Smooth muscle cell (in vitro differentiated cells): Measurements from ENCODE around the gene ENTPD6. TPM values are rescaled to one million over a fixed set of nuclear protein-coding genes. Genes with fewer than 3 reads are reported as not detected.

Experiments
- DNase-seq: peaks from one replicate; lab custom pipeline; 2025; ENCODE audit not compliant: unreplicated experiment; lab: John Stamatoyannopoulos, UW
- H2AFZ ChIP-seq: fragments of 200-600 bp; sonication (generic); 2 replicates; pipeline ENCODE4 v1.6.0; 2016; ENCODE audit warnings: antibody characterized with exemption, low read depth, mild to moderate bottlenecking
- H3F3A ChIP-seq: fragments of 200-600 bp; sonication (generic); 2 replicates; pipeline ENCODE4 v1.6.0; 2017; ENCODE audit warnings: antibody characterized with exemption, low read depth
- H3K27ac ChIP-seq: fragments of 200-600 bp; sonication (generic); 2 replicates; pipeline ENCODE4 v1.5.1; 2016; ENCODE audit warnings: low read depth, mild to moderate bottlenecking
- H3K27me3 ChIP-seq: fragments of 200-600 bp; sonication (generic); 2 replicates; pipeline ENCODE4 v1.6.1; 2016; ENCODE audit warnings: low read depth, mild to moderate bottlenecking
- H3K36me3 ChIP-seq: fragments of 200-600 bp; sonication (generic); 2 replicates; pipeline ENCODE4 v1.5.1; 2016; ENCODE audit warnings: low read depth
- H3K4me1 ChIP-seq: fragments of 200-600 bp; sonication (generic); 2 replicates; pipeline ENCODE4 v1.5.1; 2016; ENCODE audit warnings: low read depth
- H3K4me2 ChIP-seq: fragments of 200-600 bp; sonication (generic); 2 replicates; pipeline ENCODE4 v1.6.0; 2016; ENCODE audit warnings: mild to moderate bottlenecking
- H3K4me3 ChIP-seq: fragments of 200-600 bp; sonication (generic); 2 replicates; pipeline ENCODE4 v1.5.1; 2016; ENCODE audit warnings: mild to moderate bottlenecking
- H3K79me2 ChIP-seq: fragments of 200-600 bp; sonication (generic); 2 replicates; pipeline ENCODE4 v1.6.0; 2016; ENCODE audit warnings: low read depth, mild to moderate bottlenecking
- H3K9ac ChIP-seq: fragments of 200-600 bp; sonication (generic); 2 replicates; pipeline ENCODE4 v1.6.0; 2016; ENCODE audit warnings: low read depth
- H3K9me3 ChIP-seq: fragments of 200-600 bp; sonication (generic); replicated peaks from 2 replicates; pipeline ENCODE4 v1.5.1; 2016; ENCODE audit warnings: low read depth
- H4K20me1 ChIP-seq: fragments of 200-600 bp; sonication (generic); 2 replicates; pipeline ENCODE4 v1.6.0; 2016; ENCODE audit warnings: low read depth
- WGBS: methylation state at CpG from one replicate; pipeline ENCODE4 v1.1.7; 2016; ENCODE audit warnings: low lambda C conversion rate; 5-methylcytosine and 5-hydroxymethylcytosine counted together
- polyA plus RNA-seq: library from polyadenylated mRNA; unstranded; fragments of >200 nt; fragmentation: Nextera tagmentation; extraction: Ambion mirVana; gene quantifications from 2 replicates; pipeline ENCODE4 v1.2.1, GENCODE V29; 2016
- total RNA-seq: library from RNA; depleted of rRNA; stranded (reverse); fragments of >200 nt; gene quantifications from 2 replicates; pipeline ENCODE4 v1.2.3, GENCODE V29; 2014
- TF ChIP-seq, protein P1 (sequence below): fragments of 200-600 bp; sonication (generic); IDR thresholded peaks from 2 replicates; pipeline ENCODE4 v1.5.1; 2017; ENCODE audit warnings: borderline replicate concordance, mild to moderate bottlenecking, antibody characterized with exemption; ENCODE audit not compliant: insufficient read depth, poor library complexity, severe bottlenecking

Gene ENTPD6
- total and polyA plus RNA-seq, 2 experiments from 2014 or later, result 12.6 to 19.9 TPM

DNA sequence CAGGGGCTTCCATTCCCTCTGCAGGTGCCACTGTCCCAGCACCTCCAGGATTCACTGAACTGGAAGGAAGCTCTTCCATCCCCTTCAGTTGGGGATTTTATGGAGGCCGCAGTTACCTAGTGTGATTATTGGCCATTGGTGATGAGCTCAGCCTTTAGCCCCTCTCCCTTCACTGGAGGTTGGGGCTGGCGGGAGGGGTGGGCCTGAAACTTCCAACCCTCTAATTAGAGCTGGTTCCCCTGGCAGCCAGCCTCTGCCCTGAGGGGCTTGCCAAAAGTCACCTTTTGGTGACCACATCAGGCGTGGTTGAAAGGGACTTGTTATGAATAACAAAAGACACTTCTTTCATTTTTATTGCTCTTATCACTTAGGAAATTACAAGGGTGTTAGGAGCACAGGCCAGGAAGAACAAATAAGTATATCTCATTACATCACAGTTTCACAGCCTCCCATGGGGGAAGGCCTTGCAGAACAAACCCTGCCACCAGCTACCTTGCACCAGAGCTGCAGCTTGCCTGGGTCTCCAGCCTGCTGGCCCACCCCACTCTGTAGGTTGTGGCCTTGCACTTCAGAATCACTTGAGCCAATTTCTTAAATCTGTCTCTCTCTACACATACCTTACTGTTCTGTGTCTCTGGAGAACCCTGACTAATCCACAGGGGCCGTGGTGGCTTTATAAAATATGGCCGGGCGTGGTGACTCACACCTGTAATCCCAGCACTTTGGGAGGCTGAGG is 57.3 kb downstream of the ENTPD6 start:
- Histone ChIP-seq H3K4me1 (peaks cover 49% of the 10 kb centered on the region), H3K27ac (no peak overlapping the region), H3K79me2 (peaks cover 63% of the 10 kb centered on the region), H3K9ac (no peak overlapping the region), H3K4me3 (no peak overlapping the region), H2AFZ (no peak overlapping the region), H3K27me3 (no peaks in the 10 kb centered on the region), H3K36me3 (no peaks in the 10 kb centered on the region), H3K9me3 (no peaks in the 10 kb centered on the region), H4K20me1 (peaks cover 91% of the 10 kb centered on the region), H3K4me2 (no peak overlapping the region), H3F3A (peaks cover 5% of the 10 kb centered on the region)
- DNase-seq, result no peak
- TF ChIP-seq, protein P1, sequence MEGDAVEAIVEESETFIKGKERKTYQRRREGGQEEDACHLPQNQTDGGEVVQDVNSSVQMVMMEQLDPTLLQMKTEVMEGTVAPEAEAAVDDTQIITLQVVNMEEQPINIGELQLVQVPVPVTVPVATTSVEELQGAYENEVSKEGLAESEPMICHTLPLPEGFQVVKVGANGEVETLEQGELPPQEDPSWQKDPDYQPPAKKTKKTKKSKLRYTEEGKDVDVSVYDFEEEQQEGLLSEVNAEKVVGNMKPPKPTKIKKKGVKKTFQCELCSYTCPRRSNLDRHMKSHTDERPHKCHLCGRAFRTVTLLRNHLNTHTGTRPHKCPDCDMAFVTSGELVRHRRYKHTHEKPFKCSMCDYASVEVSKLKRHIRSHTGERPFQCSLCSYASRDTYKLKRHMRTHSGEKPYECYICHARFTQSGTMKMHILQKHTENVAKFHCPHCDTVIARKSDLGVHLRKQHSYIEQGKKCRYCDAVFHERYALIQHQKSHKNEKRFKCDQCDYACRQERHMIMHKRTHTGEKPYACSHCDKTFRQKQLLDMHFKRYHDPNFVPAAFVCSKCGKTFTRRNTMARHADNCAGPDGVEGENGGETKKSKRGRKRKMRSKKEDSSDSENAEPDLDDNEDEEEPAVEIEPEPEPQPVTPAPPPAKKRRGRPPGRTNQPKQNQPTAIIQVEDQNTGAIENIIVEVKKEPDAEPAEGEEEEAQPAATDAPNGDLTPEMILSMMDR, result no peak
- WGBS, result 86% methylated on average over 6 of the region's 6 CpGs

DNA sequence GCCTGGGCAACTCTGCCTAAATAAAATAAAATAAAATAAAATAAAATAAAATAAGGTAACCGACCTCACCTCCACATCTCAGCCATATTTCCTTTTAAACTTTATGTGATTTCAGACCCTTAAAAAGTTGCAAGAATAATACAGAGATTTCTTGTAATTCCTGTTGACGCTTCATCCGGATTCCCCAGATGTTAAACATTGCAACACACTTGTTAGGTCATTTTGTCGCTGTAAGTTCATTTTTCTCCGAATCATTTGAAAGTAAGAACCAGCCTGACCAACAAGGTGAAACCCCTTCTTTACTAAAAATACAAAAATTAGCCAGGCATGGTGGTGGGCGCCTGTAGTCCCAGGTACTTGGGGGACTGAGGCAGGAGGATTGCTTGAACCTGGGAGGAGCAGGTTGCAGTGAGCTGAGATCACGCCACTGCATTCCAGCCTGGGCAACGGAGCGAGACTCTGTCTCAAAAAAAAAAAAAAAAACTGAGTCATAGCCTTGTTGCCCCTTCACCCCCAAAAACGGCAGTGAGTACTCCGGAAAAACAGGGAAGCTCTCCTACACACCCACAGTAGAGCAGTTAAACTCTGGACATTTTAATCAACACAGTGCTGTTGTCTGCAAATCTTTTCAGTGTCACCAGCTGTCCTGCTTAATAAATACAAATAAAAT is 58.2 kb downstream of the ENTPD6 start:
- H3F3A ChIP-seq, result peaks cover 5% of the 10 kb centered on the region
- 61% methylated on average over 11 of the region's 11 CpGs for WGBS
- peaks cover 49% of the 10 kb centered on the region for H3K4me1 ChIP-seq
- no peaks in the 10 kb centered on the region for H3K27me3 ChIP-seq
- no peaks in the 10 kb centered on the region for H3K9me3 ChIP-seq
- peak overlapping the region; percentile 70 for H3K4me2 ChIP-seq
- TF ChIP-seq, protein P1, result no peak
- no peaks in the 10 kb centered on the region for H3K36me3 ChIP-seq
- H3K9ac ChIP-seq, result no peak overlapping the region
- H3K27ac ChIP-seq, result peak overlapping the region; percentile 11
- peaks cover 69% of the 10 kb centered on the region for H3K79me2 ChIP-seq
- H4K20me1 ChIP-seq, result peaks cover 99% of the 10 kb centered on the region
- H2AFZ ChIP-seq, result no peak overlapping the region
- no peak for DNase-seq
- H3K4me3 ChIP-seq, result no peak overlapping the region

DNA sequence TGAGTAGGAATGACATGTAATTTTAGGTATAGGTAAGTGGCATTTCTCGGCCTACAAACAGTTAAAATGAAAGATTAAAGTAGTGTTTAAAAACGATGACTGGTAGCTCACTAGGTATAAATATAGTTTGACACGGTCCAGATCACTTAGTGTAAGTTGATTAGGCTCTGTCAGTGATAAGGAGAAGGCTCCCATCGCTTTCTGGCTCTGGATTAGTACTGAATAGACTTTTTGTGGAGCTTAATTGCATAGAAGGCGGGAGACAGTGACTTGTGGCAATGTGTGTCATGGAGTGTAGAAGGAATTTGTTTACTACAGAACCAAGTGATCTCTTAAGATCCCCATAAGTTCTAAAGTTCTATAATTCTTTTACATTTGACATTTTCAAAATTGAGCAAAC is 59.1 kb downstream of the ENTPD6 start:
- Histone ChIP-seq H3K27me3 (no peaks in the 10 kb centered on the region), H3F3A (peaks cover 5% of the 10 kb centered on the region), H3K4me1 (peaks cover 42% of the 10 kb centered on the region), H3K9me3 (no peaks in the 10 kb centered on the region), H2AFZ (no peak overlapping the region), H4K20me1 (peaks cover 92% of the 10 kb centered on the region), H3K79me2 (peaks cover 62% of the 10 kb centered on the region), H3K4me2 (peak overlapping the region; percentile 70), H3K36me3 (no peaks in the 10 kb centered on the region), H3K9ac (no peak overlapping the region), H3K4me3 (no peak overlapping the region), H3K27ac (peak overlapping the region; percentile 11)
- TF ChIP-seq, protein P1, result no peak
- 28% methylated on average over 5 of the region's 5 CpGs for WGBS
- no peak for DNase-seq
